Testis (tissue), 2 donors: ENCODE data around the gene SARDH.

Experiments used
- POLR2A ChIP-seq: fragments of 450-650 bp; IDR thresholded peaks from one replicate; pipeline ENCODE4 v1.6.1; 2017; ENCODE audit warnings: antibody characterized with exemption, mild to moderate bottlenecking, moderate library complexity
- TF ChIP-seq, protein P1 (sequence below), 3 experiments: fragments of 450-650 bp in 2 of 3; fragments of 200-600 bp in 1 of 3; sonication (generic) in 1 of 3; IDR thresholded peaks; one replicate each; pipeline ENCODE4 v1.5.1; 2016 to 2019; ENCODE audit warnings: antibody characterized with exemption in 3 of 3, mild to moderate bottlenecking in 2 of 3, moderate library complexity in 1 of 3

- TF ChIP-seq, protein P1, sequence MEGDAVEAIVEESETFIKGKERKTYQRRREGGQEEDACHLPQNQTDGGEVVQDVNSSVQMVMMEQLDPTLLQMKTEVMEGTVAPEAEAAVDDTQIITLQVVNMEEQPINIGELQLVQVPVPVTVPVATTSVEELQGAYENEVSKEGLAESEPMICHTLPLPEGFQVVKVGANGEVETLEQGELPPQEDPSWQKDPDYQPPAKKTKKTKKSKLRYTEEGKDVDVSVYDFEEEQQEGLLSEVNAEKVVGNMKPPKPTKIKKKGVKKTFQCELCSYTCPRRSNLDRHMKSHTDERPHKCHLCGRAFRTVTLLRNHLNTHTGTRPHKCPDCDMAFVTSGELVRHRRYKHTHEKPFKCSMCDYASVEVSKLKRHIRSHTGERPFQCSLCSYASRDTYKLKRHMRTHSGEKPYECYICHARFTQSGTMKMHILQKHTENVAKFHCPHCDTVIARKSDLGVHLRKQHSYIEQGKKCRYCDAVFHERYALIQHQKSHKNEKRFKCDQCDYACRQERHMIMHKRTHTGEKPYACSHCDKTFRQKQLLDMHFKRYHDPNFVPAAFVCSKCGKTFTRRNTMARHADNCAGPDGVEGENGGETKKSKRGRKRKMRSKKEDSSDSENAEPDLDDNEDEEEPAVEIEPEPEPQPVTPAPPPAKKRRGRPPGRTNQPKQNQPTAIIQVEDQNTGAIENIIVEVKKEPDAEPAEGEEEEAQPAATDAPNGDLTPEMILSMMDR (IDR thresholded peaks at IDR 0.05): no peak
- TF ChIP-seq POLR2A: no peak
Measured at GRCh38 chr9:133616643-133617405, 121.3 kb downstream of the SARDH start.
